ENCODE results near the gene PKDCC. TPM values are rescaled to one million over a fixed set of nuclear protein-coding genes. Genes with fewer than 3 reads are reported as not detected.

PKDCC gene
- total and polyA plus RNA-seq, 2 of the 13 experiments (the other 11 are each of a cell fraction or from before 2014, with no cell fraction given) = 52.6 to 58.8 TPM

DNA sequence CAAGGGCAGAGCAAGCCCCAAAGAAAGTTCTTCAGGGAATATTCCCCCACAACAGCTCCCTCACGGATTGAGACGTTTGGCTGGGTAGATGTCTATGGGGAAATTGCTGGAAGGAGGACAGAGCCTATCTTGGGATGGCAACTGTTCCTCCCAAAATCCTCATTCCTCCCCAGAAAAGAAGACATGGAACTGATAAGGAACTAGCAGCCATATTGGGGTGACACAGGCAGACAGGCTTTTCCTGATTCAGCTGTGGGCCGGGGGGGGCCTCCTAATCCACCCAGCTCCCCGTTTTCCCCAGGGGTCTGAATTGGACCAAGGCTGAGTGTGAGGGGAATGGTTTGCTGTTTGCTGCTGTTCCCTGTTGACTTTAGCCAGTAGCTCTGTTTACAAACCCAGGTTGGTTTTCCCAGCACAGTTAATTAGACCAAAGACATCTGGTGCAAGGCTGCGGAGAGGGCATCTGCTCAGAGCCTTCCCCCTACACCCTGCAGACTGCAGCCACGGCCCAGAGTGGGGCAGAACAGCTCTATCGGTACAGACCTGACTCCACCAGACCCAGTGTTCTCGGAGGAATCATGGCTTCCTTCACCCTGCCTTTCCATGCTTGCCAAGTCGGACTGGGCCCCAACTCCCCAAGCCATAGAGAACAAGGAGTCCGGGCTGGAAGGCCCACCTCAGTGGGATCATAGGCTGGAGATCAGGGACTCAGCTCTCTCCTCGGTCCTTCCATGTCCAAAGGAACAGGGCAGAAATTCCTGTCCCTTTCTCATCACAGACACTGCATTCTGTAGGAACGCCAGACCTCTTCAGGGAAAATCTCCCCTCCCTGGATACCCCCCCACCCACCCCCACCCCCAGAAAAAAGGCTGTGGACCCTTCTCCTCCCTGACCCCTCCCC, 1.7 kb upstream of the PKDCC start (continued):
- TF ChIP-seq, protein P1, sequence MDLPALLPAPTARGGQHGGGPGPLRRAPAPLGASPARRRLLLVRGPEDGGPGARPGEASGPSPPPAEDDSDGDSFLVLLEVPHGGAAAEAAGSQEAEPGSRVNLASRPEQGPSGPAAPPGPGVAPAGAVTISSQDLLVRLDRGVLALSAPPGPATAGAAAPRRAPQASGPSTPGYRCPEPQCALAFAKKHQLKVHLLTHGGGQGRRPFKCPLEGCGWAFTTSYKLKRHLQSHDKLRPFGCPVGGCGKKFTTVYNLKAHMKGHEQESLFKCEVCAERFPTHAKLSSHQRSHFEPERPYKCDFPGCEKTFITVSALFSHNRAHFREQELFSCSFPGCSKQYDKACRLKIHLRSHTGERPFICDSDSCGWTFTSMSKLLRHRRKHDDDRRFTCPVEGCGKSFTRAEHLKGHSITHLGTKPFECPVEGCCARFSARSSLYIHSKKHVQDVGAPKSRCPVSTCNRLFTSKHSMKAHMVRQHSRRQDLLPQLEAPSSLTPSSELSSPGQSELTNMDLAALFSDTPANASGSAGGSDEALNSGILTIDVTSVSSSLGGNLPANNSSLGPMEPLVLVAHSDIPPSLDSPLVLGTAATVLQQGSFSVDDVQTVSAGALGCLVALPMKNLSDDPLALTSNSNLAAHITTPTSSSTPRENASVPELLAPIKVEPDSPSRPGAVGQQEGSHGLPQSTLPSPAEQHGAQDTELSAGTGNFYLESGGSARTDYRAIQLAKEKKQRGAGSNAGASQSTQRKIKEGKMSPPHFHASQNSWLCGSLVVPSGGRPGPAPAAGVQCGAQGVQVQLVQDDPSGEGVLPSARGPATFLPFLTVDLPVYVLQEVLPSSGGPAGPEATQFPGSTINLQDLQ (CRISPR knock-in tag; IDR thresholded peaks at IDR 0.05) = 0 out of 2 replicates have a peak, but pooled peaks have one; percentile 40
- no peak for TF ChIP-seq ZSCAN12 (CRISPR knock-in tag; IDR thresholded peaks at IDR 0.05)
- TF ChIP-seq, protein P2, sequence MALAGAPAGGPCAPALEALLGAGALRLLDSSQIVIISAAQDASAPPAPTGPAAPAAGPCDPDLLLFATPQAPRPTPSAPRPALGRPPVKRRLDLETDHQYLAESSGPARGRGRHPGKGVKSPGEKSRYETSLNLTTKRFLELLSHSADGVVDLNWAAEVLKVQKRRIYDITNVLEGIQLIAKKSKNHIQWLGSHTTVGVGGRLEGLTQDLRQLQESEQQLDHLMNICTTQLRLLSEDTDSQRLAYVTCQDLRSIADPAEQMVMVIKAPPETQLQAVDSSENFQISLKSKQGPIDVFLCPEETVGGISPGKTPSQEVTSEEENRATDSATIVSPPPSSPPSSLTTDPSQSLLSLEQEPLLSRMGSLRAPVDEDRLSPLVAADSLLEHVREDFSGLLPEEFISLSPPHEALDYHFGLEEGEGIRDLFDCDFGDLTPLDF (CRISPR knock-in tag; IDR thresholded peaks at IDR 0.05) = no peak
- TF ChIP-seq, protein P3, sequence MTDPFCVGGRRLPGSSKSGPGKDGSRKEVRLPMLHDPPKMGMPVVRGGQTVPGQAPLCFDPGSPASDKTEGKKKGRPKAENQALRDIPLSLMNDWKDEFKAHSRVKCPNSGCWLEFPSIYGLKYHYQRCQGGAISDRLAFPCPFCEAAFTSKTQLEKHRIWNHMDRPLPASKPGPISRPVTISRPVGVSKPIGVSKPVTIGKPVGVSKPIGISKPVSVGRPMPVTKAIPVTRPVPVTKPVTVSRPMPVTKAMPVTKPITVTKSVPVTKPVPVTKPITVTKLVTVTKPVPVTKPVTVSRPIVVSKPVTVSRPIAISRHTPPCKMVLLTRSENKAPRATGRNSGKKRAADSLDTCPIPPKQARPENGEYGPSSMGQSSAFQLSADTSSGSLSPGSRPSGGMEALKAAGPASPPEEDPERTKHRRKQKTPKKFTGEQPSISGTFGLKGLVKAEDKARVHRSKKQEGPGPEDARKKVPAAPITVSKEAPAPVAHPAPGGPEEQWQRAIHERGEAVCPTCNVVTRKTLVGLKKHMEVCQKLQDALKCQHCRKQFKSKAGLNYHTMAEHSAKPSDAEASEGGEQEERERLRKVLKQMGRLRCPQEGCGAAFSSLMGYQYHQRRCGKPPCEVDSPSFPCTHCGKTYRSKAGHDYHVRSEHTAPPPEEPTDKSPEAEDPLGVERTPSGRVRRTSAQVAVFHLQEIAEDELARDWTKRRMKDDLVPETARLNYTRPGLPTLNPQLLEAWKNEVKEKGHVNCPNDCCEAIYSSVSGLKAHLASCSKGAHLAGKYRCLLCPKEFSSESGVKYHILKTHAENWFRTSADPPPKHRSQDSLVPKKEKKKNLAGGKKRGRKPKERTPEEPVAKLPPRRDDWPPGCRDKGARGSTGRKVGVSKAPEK (CRISPR knock-in tag; IDR thresholded peaks at IDR 0.05; ENCODE audit: borderline replicate concordance) = no peak
- peak; percentile 25; the same call in 1 of the 2 replicates for TF ChIP-seq RCOR2 (CRISPR knock-in tag; IDR thresholded peaks at IDR 0.05)
- TF ChIP-seq CAMTA2 (CRISPR knock-in tag; IDR thresholded peaks at IDR 0.05; ENCODE audit: borderline replicate concordance) = no peak
- no peak for TF ChIP-seq ZNF564 (CRISPR knock-in tag; IDR thresholded peaks at IDR 0.05)
- TF ChIP-seq MED1 (CRISPR knock-in tag; IDR thresholded peaks at IDR 0.05) = peak; percentile 70
- 0 out of 2 replicates have a peak, but pooled peaks have one; percentile 60 for TF ChIP-seq NFATC3 (CRISPR knock-in tag; IDR thresholded peaks at IDR 0.05)
- TF ChIP-seq AGO2 (optimal IDR thresholded peaks at IDR 0.05; ENCODE audit: low read depth, low read length) = no peak
- TF ChIP-seq ZSCAN9 (CRISPR knock-in tag; IDR thresholded peaks at IDR 0.05; ENCODE audit: borderline replicate concordance) = peak; percentile 66; the same call in 1 of the 2 replicates
- TF ChIP-seq, protein P4, sequence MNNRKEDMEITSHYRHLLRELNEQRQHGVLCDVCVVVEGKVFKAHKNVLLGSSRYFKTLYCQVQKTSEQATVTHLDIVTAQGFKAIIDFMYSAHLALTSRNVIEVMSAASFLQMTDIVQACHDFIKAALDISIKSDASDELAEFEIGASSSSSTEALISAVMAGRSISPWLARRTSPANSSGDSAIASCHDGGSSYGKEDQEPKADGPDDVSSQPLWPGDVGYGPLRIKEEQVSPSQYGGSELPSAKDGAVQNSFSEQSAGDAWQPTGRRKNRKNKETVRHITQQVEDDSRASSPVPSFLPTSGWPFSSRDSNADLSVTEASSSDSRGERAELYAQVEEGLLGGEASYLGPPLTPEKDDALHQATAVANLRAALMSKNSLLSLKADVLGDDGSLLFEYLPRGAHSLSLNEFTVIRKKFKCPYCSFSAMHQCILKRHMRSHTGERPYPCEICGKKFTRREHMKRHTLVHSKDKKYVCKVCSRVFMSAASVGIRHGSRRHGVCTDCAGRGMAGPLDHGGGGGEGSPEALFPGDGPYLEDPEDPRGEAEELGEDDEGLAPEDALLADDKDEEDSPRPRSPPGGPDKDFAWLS (CRISPR knock-in tag; IDR thresholded peaks at IDR 0.05; ENCODE audit: borderline replicate concordance) = no peak
- peak; percentile 15; the same call in 1 of the 2 replicates for TF ChIP-seq ZSCAN29 (CRISPR knock-in tag; conservative IDR thresholded peaks at IDR 0.05)
- TF ChIP-seq KLF11 (CRISPR knock-in tag; IDR thresholded peaks at IDR 0.05) = no peak
- TF ChIP-seq IKZF1 (IDR thresholded peaks at IDR 0.05) = no peak
- TF ChIP-seq MZF1 (CRISPR knock-in tag; IDR thresholded peaks at IDR 0.05; ENCODE audit: borderline replicate concordance) = no peak; the same call in 1 of the 2 replicates
- no peak for TF ChIP-seq ZNF431 (CRISPR knock-in tag; IDR thresholded peaks at IDR 0.05; ENCODE audit: borderline replicate concordance, low read depth)
- peak; percentile 10; the same call in 1 of the 2 replicates for TF ChIP-seq ZNF772 (CRISPR knock-in tag; IDR thresholded peaks at IDR 0.05)
- no peak for TF ChIP-seq ZEB1 (IDR thresholded peaks at IDR 0.05; ENCODE audit: insufficient replicate concordance, low read depth)
- no peak for TF ChIP-seq ZNF589 (CRISPR knock-in tag; conservative IDR thresholded peaks at IDR 0.05)

Data from HepG2 (cell line).